ENCODE results near the gene TVP23A.
"Not testable (repeated sequence)": the region's sequence is repeated elsewhere in the genome, so short reads cannot be mapped to it uniquely, and the experiment has no call there.

The TVP23A gene

DNA sequence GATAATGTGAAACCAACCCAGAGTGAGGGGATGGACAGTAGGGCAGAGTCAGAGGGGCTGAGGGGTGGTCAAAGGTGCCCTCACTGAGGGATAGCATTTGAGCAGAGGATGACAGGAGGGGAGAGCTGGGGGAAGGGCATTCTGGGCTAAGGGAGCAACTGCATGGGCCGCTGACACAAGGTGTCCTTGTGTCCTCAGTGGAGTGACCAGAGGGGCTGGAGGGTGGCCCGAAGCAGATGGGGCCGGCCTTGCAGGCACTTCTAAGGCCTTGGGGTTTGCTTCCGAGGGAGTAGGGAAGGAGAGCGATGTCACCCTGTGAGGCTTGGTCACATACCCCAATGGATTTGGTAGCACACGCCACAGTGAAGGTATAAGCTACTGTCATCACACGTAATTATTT, 64.9 kb downstream of the TVP23A start:
- DNase-seq (ENCODE audit: insufficient read length, low spot score) (no peak), FAIRE-seq (no peak)

DNA sequence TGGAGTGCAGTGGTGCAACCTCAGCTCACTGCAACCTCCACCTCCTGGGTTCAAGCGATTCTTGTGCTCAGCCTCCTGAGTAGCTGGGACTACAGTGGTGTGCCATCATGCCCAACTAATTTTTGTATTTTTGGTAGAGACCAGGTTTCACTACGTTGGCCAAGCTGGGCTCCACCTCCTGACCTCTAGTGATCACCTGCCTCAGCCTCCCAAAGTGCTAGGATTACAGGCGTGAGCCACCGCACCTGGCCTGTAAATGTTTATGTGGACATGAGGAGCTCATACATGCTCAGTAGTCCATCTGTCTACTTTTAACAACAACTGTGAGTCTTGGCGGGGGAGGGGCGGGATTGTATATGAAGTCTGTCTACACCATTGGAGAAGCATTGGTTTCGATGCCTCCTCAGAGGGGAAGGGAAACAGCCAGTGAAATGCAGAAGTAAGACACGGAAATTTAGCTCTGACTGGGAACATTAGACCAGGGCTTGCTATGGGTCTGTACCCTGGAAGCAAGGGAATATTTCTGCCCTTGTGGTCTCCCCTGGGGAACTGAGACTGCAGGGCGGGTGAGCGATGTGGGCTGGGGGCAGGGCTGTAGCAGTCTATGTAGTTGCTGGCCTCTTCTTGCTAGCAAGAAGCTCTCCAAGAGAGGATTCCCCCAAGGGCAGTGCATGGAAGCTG, 65.6 kb downstream of the TVP23A start:
- no peak for FAIRE-seq
- DNase-seq (ENCODE audit: insufficient read length, low spot score): no peak

DNA sequence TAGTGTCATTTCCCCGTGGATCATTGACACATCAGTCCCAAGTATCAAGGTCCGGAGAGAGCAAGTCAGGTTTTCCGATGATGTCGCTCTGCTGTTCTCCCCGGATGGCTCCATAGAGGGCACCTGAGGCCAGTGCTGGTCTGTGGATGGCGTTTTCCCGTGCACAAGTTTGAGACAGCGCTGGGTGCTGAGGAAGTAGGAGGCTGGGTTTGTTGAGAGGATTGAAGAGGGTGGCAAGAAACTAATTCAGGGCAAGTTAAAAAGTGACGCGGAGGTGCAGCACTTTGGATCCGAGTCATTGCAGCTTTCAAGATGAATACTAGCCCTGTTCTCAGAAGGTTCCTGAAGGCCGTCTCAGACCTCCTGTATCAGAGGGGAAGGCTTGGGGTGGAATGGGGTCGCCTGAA, 67.3 kb downstream of the TVP23A start:
- DNase-seq (ENCODE audit: insufficient read length, low spot score): no peak

DNA sequence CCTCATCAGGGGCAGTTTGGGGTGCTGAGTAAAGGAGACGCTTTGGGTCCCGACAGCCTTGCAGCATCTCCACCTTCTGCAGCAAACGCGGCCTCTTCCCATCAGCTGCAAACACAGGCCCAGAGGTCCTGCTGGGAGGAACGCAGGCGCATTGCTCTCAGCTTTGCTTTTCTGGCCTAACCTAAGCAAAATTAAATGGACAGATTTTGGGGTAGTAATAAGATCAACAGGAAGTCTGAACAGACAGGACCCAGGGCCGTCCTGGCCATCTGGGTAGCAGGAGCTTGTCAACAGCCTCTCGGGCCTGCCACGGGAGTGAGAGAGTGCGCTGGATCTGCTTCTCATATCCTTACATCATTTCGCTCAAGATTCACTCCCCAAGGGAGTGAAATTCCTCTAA, 67.8 kb downstream of the TVP23A start:
- FAIRE-seq (no peak), DNase-seq (ENCODE audit: insufficient read length, low spot score) (no peak)

More for the DNA sequence above, 67.3 kb downstream of the TVP23A start:
- FAIRE-seq: no peak

DNA sequence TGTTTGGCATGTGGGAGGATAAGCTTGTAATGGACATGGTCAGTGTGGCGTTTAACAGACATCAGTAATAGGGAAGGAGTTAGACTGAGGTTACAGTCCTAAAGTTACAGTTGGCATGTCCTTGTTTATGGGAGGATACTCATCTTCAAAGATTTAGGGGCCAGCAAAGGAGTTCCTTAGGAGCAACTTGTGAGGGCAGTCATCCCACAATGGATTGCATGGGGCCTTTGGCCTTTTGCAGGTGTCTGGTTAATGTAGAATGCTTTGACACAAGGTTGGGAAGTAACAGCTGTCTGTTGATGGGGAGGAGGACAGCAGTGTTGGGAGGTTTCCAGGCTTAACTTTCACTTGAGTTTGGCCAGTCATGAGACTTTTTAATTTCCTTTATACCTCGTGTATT, 72.8 kb downstream of the TVP23A start:
- FAIRE-seq: no peak

DNA sequence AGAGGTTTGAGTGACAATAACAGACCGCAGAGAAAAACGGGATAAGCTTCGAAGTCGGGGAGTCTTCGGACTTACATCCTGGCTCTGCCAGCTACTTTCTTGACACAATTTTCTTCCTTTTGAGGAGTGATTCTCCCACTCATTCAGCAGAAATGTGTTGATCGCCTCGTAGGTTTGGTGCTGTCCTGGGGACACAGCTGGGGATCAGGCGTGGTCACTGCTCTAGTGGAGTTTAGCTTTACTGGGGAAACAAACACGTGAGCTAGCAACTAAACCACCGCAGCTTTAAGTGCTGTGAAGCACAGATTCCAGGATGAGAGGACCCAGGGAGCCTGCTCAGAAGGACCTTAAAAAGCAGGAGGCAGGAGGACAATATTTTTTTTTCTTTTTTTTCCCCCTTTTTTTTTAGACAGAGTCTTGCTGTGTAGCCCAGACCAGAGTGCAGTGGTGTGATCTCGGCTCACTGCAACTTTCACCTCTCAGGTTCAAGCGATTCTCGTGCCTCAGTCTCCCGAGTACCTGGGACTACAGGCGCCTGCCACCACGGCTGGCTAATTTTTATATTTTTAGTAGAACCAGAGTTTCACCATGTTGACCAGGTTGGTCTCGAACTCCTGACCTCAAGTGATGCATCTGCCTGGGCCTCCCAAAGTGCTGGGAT, 74.1 kb downstream of the TVP23A start:
- no peak for FAIRE-seq

More for the DNA sequence above, 72.8 kb downstream of the TVP23A start:
- no peak for DNase-seq (ENCODE audit: insufficient read length, low spot score)

DNA sequence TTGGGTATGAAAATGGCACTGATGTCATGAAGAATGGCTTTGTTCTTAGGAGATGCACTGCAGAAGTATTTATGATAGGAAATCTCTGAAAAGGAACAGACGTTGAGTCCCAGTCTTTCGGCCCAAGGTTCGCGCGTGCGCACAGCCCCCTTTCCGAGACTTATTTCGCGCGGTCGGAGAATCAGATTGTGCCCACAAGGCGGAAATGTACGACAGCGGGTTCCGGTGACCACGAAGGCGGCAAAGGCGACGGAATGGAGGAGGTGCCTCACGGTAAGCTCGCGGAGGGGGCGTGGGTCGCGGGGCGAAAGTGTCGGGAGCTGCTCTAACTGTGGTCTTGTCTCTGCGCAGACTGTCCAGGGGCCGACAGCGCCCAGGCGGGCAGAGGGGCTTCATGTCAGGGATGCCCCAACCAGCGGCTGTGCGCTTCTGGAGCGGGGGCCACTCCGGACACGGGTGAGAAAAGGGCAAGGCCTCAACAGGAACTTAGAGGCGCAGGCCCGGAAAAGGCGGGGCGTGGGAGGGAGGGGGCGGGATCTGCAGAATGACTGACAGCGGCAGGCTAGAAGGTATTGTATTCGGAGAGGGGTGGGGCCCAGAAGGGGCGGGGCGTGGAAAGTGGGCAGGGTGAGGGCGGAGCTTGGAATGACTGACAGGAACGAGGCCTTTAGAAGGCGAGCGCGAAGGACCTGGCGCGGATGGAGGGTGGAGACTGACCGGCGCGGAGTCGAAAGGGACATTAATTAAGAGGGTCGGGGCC, 74.8 kb downstream of the TVP23A start, which contains the start of gene NUBP1:
Gene NUBP1, plus strand, starts transcription at position 233 of the 760 bp plus-strand sequence. Its CDS starts 22 bp downstream, at position 255.
- FAIRE-seq (peak; percentile 72), DNase-seq (ENCODE audit: insufficient read length, low spot score) (peak; percentile 96)

More for the DNA sequence above, 74.1 kb downstream of the TVP23A start:
- DNase-seq (ENCODE audit: insufficient read length, low spot score): no peak

DNA sequence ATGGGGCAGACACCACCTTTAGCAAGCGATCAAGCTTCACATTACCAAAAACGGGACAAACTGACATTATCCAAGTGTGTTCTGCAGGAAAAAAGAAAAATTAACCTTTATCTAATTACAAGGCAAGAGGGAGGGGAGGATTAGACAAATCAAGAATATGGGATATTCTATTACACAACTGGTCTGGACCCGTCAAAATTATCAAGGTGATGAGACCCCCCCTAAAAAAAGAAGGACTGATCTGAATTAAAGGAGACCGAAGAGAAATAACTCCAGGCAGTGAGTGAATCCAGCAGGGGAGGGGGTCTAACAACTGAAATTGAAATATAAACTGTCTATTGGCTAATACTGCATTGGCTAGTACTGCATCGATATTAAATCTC, 75.4 kb downstream of the TVP23A start:
- FAIRE-seq (no peak), DNase-seq (ENCODE audit: insufficient read length, low spot score) (no peak)

DNA sequence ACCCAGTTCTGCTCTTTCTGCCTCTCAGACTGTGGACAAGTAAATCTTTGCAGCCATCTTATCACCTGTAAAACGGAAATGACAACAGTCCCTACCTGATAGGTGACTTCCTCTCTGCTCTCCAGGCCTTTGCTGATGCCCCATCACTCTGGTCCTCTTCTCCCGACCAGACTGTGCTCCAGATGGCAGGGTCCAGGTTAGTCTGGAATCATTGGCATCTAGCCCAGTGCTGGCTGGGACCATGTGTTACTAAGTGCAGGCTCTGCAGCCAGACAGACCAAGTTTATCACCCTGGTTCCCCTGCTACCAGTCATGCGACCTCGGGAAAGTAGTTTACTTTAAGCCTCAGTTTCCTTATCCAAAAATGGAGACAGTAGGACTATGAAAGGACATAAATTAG, 76.8 kb downstream of the TVP23A start:
- DNase-seq (ENCODE audit: insufficient read length, low spot score) (no peak), FAIRE-seq (no peak)

DNA sequence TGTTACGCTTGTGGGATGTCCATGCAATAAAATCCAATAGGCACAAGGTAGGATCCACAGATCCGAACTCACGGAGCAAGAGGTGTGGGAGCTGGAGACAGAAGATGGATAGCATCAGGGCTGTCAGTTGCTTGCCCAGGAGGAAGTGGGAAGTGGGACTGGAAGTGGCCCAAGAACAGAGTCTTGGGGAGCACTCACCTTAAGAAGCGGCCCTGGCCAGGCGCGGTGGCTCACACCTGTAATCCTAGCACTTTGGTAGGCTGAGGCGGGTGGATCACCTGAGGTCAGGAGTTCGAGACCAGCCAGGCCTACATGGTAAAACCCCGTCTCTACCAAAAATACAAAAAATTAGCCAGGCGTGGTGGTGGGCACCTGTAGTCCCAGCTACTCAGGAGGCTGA, 77.3 kb downstream of the TVP23A start:
- FAIRE-seq; DNase-seq (ENCODE audit: insufficient read length, low spot score): not testable (repeated sequence)

DNA sequence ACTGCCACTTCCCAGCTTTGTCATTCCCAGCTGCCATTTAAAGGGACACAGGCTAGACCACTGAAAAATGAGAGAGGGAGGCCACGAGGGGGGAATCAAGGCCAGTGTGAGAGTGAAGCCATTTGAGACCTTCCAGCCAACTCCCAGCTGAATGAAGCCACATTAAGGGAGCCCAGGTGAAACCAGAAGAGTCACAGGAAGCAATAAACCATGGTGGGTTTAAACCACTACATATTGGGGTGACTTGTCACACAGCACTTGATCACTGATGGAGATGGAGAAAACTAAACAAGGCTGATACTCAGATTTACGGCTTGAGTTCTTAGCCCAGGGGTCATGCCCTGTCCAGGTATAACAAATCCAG, 77.8 kb downstream of the TVP23A start:
- FAIRE-seq: no peak
- no peak for DNase-seq (ENCODE audit: insufficient read length, low spot score)

DNA sequence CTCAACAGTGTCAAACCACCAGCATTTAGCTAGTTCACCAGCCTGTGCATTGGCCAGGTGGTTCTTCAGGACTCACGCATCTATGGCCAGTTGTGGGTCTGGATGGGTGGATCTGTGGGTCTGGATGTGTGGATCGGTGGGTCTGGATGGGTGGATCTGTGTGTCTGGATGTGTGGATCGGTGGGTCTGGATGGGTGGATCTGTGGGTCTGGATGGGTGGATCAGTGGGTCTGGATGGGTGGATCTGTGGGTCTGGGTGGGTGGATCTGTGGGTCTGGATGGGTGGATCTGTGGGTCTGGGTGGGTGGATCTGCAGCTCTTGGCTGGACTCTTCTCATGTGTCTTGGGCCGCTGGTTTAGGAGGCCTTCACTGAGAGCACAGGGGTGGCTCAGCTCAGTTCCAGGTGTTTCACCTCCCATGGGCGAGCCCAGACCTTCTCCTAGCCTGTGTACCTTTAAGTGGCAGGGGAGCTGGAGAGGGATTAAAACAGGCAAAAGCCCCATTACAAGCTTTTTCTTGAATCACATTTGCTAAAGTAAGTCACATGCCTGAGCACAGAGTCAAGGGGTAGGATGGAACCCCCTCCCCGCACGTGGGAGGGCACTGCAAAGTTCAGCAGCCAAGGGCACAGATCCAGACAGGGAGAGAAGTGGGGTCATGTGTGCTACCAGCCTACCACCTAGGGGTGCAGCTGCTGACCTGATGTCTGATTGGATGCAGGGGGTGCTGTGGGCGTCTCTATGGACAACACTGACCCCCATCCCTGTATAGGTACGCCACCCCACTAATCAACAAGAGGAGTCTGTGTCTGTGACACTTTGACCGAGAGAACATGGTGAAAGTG, 78.4 kb downstream of the TVP23A start:
- FAIRE-seq: no peak
- no peak for DNase-seq (ENCODE audit: insufficient read length, low spot score)

DNA sequence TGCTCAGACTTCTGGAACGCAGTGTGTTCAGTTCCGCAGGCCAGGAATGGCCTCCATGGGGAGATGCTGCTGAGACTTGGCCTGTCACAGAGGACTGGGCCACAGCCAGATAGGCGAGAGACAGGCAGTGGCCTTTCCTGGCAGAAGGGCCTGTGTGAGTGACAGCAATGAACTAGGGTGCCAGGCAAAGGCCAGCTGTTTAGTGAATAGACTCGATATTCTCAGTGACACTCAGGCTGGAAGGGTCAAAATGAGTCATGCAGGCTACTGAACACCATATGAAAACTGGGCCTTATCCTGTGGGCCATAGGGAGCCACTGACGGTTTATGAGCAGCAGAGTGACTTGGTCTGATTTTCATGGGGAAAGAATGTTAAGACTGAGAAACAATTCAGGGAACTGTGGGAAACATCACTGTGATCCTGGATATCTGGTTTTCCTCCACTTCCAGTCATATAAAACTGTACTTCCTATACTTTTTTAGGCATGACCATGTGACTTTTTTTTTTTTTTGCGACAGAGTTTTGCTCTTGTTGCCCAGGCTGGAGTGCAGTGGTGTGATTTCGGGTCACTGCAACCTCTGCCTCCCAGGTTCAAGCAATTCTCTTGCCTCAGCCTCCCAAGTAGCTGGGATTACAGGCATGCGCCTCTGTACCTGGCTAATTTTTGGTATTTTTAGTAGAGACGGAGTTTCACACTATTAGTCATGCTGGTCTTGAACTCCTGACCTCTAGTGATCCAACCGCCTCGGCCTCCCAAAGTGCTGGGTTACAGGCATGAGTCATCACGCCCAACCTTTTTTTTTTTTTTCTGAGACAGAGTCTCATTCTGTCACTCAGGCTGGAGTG, 80.1 kb downstream of the TVP23A start:
- peak; percentile 26 for DNase-seq (ENCODE audit: insufficient read length, low spot score)
- FAIRE-seq: no peak

DNA sequence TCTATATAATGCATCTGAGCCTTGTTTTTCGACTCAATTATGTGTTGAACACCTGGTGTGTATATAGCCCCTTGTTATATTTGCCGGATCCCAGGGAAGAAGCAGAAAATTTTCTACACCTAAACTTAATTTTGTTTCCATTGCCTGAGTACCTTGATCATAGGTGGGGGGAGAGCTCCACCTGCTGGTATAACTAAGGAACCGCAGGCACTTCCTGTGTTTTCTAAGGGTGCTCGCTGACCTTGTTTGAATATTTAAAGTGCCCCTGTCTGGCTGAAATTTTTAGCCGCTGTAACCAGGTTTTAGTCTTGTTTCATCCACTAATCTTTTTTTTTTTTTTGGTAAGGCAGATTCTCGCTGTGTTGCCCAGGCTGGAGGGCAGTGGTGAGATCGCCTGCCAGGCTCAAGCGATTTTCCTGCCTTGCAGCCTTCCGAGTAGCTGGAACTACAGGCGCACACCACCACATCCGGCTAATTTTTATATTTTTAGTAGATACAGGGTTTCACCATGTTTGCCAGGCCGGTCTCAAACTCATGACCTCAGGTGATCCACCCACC, 81.4 kb downstream of the TVP23A start:
- no peak for FAIRE-seq
- DNase-seq (ENCODE audit: insufficient read length, low spot score): peak; percentile 72

DNA sequence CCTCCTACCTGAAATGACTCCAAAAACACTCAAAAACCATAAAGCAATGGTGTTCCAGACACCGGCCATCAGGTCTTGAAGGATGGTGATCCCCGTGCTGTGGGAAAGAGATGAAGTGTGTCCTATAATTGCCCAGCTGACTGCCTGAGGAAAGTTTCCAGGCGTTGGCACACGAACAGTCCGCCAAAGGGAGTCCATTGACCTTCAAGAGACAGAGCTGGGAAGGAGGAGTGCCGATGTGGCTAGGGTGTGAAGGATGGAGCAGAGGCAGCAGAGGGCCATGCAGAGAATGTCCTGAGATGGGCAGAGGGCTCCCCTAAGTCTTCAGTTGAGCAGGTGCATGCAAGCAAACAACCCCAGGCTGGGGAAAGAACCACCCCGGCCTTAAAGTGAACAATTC, 86.8 kb downstream of the TVP23A start:
- FAIRE-seq (no peak), DNase-seq (ENCODE audit: insufficient read length, low spot score) (no peak)

DNA sequence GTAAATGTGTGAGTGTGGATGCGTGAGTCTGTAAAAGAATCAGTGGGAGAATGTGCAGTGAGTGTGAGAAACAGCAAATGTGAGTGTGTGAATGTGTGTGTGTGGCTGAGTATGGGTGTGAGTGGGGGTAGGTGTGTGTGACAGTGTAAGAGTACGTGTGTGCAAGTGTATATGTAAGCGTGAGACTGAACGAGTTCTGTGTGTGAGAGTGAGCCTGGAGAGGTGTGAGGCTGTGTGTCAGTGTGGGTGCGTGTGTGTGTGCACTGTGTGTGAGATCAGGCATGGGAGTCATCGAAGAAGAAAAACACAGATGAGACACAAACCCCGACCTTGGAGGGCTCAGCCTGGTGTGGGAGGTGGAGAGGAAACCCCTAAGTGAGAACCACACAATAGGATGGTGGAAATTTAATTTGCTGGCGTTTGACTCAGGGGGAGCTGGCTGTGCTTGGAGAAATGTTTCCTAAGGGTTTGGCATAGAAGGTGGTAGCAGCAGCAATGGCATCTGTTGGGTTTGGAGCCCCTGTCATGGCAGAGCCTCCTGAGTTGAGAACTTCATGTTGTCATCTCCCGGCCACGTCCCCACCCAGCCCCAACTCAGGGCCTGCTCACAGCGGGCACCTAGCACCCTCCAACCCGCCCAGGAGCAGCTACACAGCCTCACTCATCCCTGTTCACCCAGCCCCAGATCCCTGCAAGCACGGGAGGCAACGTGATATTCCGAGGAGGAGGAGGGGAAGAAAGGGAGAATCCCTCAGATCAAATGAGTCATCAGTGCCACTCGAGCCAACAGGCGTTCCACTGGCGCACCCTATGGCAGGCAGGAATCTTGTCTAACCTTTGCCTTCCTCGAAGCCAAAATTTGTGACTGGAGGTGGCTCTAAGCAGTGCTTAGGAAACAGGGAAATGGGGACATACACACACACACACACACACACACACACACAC, 89.2 kb downstream of the TVP23A start:
- DNase-seq (ENCODE audit: insufficient read length, low spot score) (peak; percentile 74), FAIRE-seq (peak; percentile 92)

DNA sequence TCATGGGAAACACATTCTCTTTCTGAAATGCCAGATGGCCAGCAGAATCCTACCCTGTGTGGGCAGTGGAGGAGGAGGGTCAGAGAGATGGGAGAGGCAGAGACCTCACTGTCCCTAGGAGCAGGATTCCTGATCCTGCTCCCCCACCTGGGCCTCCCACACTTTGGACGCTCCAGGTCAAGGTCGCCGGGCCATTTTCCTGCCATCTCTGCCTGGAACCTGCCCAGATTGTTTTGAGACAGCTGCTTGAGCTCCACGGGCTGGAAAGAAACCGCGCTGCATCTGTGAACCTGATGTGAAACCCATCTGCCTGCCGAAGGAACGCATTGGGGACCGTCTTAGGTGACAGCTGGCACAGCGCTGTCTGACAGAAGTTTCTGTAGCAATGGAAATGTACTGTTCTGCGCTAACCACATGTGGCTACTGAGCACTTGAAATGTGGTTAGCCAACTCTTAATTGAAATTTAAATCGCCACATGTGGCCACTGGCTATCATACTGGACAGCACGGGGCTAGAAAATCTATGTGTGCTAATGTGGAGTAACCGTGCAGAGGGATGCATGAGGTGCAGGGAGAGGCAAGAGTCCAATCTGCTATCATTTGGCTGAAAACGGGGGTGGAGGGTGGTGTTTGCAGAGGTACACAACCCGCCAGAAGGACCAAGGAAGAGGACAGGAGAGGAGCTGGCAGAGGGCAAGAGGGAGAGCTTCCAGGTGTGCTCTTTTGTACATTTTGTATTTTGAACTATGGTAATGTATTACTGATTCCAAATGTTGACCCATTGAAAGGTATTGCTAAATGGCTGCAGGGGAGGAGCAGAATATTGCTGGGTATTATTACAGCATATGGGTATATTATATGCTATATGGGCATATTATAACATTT, 90.3 kb downstream of the TVP23A start:
- DNase-seq (ENCODE audit: insufficient read length, low spot score) (no peak), FAIRE-seq (no peak)

All from HTR-8/SVneo (cell line).